Measurements from ENCODE around the gene PATZ1. TPM values are rescaled to one million over a fixed set of nuclear protein-coding genes. Genes with fewer than 3 reads are reported as not detected.

The PATZ1 gene
- total RNA-seq, 1 experiment from 2014 or later = 120 TPM

GRCh38 chr22:31340765-31341247 lies 5.3 kb downstream of the PATZ1 start:
- H4K5ac ChIP-seq (ENCODE audit: insufficient read length, low read depth, low read length) = no peak overlapping the region
- TF ChIP-seq CTCF (conservative IDR thresholded peaks at IDR 0.05) = no peak
- H3K56ac ChIP-seq (ENCODE audit: insufficient read length, low read depth, low read length) = no peak overlapping the region
- no peak for DNase-seq
- H2BK12ac ChIP-seq (ENCODE audit: insufficient read length, low read depth, low read length) = no peak overlapping the region
- peaks cover 58 to 59% of the 10 kb centered on the region in 2 experiments for H3K4me1 Mint-ChIP-seq
- no peaks in the 10 kb centered on the region for H3K9me3 Mint-ChIP-seq
- H3K4me2 ChIP-seq (ENCODE audit: insufficient read depth, insufficient read length, low read length) = no peak overlapping the region
- H3K79me2 ChIP-seq (ENCODE audit: insufficient read depth, low read length) = peaks cover 12% of the 10 kb centered on the region; the same call in 1 of the 2 replicates
- no peak overlapping the region for H3K27ac ChIP-seq (ENCODE audit: insufficient read length, low read depth, low read length)
- H3K4ac ChIP-seq (ENCODE audit: low read depth, low read length) = no peak overlapping the region
- H3K23ac ChIP-seq (ENCODE audit: insufficient read length, low read depth, low read length) = no peak overlapping the region
- no peak overlapping the region for H2AK5ac ChIP-seq (ENCODE audit: insufficient read length, low read length)
- no peak overlapping the region for H3K18ac ChIP-seq (ENCODE audit: insufficient read length, low read depth, low read length)
- H2BK15ac ChIP-seq (ENCODE audit: low read depth, low read length) = no peak overlapping the region
- no peak overlapping the region for H3T11ph ChIP-seq (ENCODE audit: low read length)
- no peak overlapping the region; a peak in 1 of 5 replicates for H3K4me3 Mint-ChIP-seq
- H3K14ac ChIP-seq (ENCODE audit: insufficient read depth, low read length) = no peak overlapping the region
- H3K36me3 Mint-ChIP-seq (ENCODE audit: insufficient read depth in 1 of 3, low read depth in 3 of 3) = peaks cover 43 to 91% (median 68%) of the 10 kb centered on the region in 3 experiments
- H4K91ac ChIP-seq (ENCODE audit: insufficient read length, low read depth, low read length) = no peak overlapping the region
- H3K79me1 ChIP-seq (ENCODE audit: insufficient read depth, low read depth, low read length, poor library complexity, severe bottlenecking) = peaks cover 6% of the 10 kb centered on the region
- peaks cover 4% of the 10 kb centered on the region; the same call in 1 of the 2 replicates for H3K4me1 ChIP-seq (ENCODE audit: insufficient read depth, low read length)
- no peak overlapping the region for H4K8ac ChIP-seq (replicated peaks; ENCODE audit: insufficient read length, low read depth, low read length)
- no peak overlapping the region for H3K9ac ChIP-seq (ENCODE audit: extremely low read depth, insufficient read length, low read length)
- no peaks in the 10 kb centered on the region for H4K20me1 ChIP-seq (ENCODE audit: control insufficient read depth, insufficient read depth, insufficient read length)
- no peak overlapping the region for H2BK20ac ChIP-seq (ENCODE audit: low read depth, low read length, poor library complexity, severe bottlenecking)
- H3K9me3 ChIP-seq (ENCODE audit: control insufficient read depth, low read depth, low read length) = no peaks in the 10 kb centered on the region
- H2AFZ ChIP-seq (ENCODE audit: low read length) = no peak overlapping the region
- H3K27me3 ChIP-seq (ENCODE audit: insufficient read depth, low read length) = no peaks in the 10 kb centered on the region
- no peak overlapping the region for H2BK120ac ChIP-seq (ENCODE audit: low read depth, low read length, poor library complexity, severe bottlenecking)
- no CpG with 5 or more reads among the region's 2 CpGs for WGBS (ENCODE audit: extremely low coverage, insufficient read length, low lambda C conversion rate)
- H2BK5ac ChIP-seq (ENCODE audit: insufficient read length, low read length) = no peak overlapping the region
- H3K27ac Mint-ChIP-seq = peak overlapping the region; percentile 34 to 88 (median 86); a peak in 4 of 7 replicates
- H3K23me2 ChIP-seq (ENCODE audit: insufficient read length, low read depth, low read length, poor library complexity, severe bottlenecking) = peaks cover 24% of the 10 kb centered on the region
- no peaks in the 10 kb centered on the region for H3K27me3 Mint-ChIP-seq (ENCODE audit: low read depth)
